Skeletal muscle satellite cell (primary cell): Measurements from ENCODE around the gene NR2F6.
"Not testable (repeated sequence)": the region's sequence is repeated elsewhere in the genome, so short reads cannot be mapped to it uniquely, and the experiment has no call there.

ENCODE experiments used
- H3K27me3 ChIP-seq: 2 replicates; pipeline ENCODE4 v1.7.0; 2013; ENCODE audit warnings: low read length; ENCODE audit not compliant: control insufficient read depth, insufficient read depth
- H3K36me3 ChIP-seq: 2 replicates; pipeline ENCODE4 v1.7.0; 2013; ENCODE audit warnings: mild to moderate bottlenecking, control low read depth, low read length; ENCODE audit not compliant: insufficient read depth
- H3K4me1 ChIP-seq: 2 replicates; pipeline ENCODE4 v1.7.0; 2013; ENCODE audit warnings: low read length; ENCODE audit not compliant: control insufficient read depth, insufficient read depth
- H3K4me2 ChIP-seq: 2 replicates; pipeline ENCODE4 v1.7.0; 2013; ENCODE audit warnings: mild to moderate bottlenecking, low read length
- H3K4me3 ChIP-seq: 2 replicates; pipeline ENCODE4 v1.7.0; 2013; ENCODE audit warnings: low read length
- H3K9ac ChIP-seq: 2 replicates; pipeline ENCODE4 v1.7.0; 2013; ENCODE audit warnings: mild to moderate bottlenecking, low read depth, low read length, moderate library complexity
- H3K9me3 ChIP-seq: replicated peaks from 2 replicates; pipeline ENCODE4 v1.7.0; 2013; ENCODE audit warnings: mild to moderate bottlenecking, control low read depth, low read length

NR2F6 gene

GRCh38 chr19:17281391-17282304 lies 35.9 kb upstream of the NR2F6 start, which contains the start of gene ANKLE1:
Gene ANKLE1, plus strand, starts transcription at chr19:17281901. Its CDS starts 20 bp downstream, at chr19:17281921.
- H3K27me3 ChIP-seq = no peaks in the 10 kb centered on the region
- no peaks in the 10 kb centered on the region for H3K9me3 ChIP-seq
- H3K4me2 ChIP-seq = peak within 1 kb of the TSS; percentile 94
- peaks cover 16% of the 10 kb centered on the region for H3K36me3 ChIP-seq
- peak within 1 kb of the TSS; percentile 67 for H3K4me3 ChIP-seq
- peaks cover 13% of the 10 kb centered on the region for H3K4me1 ChIP-seq
- peak within 1 kb of the TSS; percentile 46 for H3K9ac ChIP-seq

- H3K27me3 ChIP-seq = no peaks in the 10 kb centered on the region
- no peak overlapping the region for H3K4me3 ChIP-seq
- peaks cover 31% of the 10 kb centered on the region for H3K36me3 ChIP-seq
- no peaks in the 10 kb centered on the region for H3K9me3 ChIP-seq
- no peak overlapping the region for H3K4me2 ChIP-seq
- H3K9ac ChIP-seq = no peak overlapping the region
- peaks cover 13% of the 10 kb centered on the region for H3K4me1 ChIP-seq
Observed at GRCh38 chr19:17279436-17279835, 33.7 kb upstream of the NR2F6 start.

- H3K36me3 ChIP-seq = peaks cover 51% of the 10 kb centered on the region
- H3K4me1 ChIP-seq = no peaks in the 10 kb centered on the region
Observed at GRCh38 chr19:17275441-17276175, 29.9 kb upstream of the NR2F6 start.

GRCh38 chr19:17274892-17275291 lies 29.2 kb upstream of the NR2F6 start:
- not testable (repeated sequence) for H3K4me2 ChIP-seq, H3K4me1 ChIP-seq, H3K27me3 ChIP-seq, H3K9me3 ChIP-seq, H3K9ac ChIP-seq, H3K4me3 ChIP-seq
- peaks cover 54% of the 10 kb centered on the region for H3K36me3 ChIP-seq

More at GRCh38 chr19:17275441-17276175, 29.9 kb upstream of the NR2F6 start:
- Histone ChIP-seq H3K4me2 (no peak overlapping the region), H3K9me3 (no peaks in the 10 kb centered on the region), H3K9ac (no peak overlapping the region), H3K27me3 (no peaks in the 10 kb centered on the region), H3K4me3 (no peak overlapping the region)

- peaks cover 22% of the 10 kb centered on the region for H3K36me3 ChIP-seq
- H3K4me1 ChIP-seq = peaks cover 6% of the 10 kb centered on the region
- peak overlapping the region; percentile 89 for H3K4me2 ChIP-seq
- H3K9me3 ChIP-seq = no peaks in the 10 kb centered on the region
- no peaks in the 10 kb centered on the region for H3K27me3 ChIP-seq
- H3K9ac ChIP-seq = peak overlapping the region; percentile 25
- no peak overlapping the region for H3K4me3 ChIP-seq
Observed at GRCh38 chr19:17268754-17269153, 23.0 kb upstream of the NR2F6 start.

GRCh38 chr19:17266975-17267788 lies 21.5 kb upstream of the NR2F6 start, which contains the start of gene BABAM1:
Gene BABAM1, plus strand, starts transcription at chr19:17267443. Its CDS starts 1,364 bp downstream, at chr19:17268807.
- Histone ChIP-seq H3K9ac (peak within 1 kb of the TSS; percentile 87), H3K4me1 (peaks cover 6% of the 10 kb centered on the region), H3K4me2 (peak within 1 kb of the TSS; percentile 89), H3K27me3 (no peaks in the 10 kb centered on the region), H3K9me3 (no peaks in the 10 kb centered on the region), H3K36me3 (peaks cover 17% of the 10 kb centered on the region), H3K4me3 (peak within 1 kb of the TSS; percentile 84)

GRCh38 chr19:17266589-17266974 lies 20.9 kb upstream of the NR2F6 start:
- no peak overlapping the region for H3K4me3 ChIP-seq
- no peaks in the 10 kb centered on the region for H3K27me3 ChIP-seq

GRCh38 chr19:17266026-17266425 lies 20.3 kb upstream of the NR2F6 start:
- Histone ChIP-seq H3K9ac (no peak overlapping the region), H3K9me3 (no peaks in the 10 kb centered on the region), H3K36me3 (peaks cover 8% of the 10 kb centered on the region), H3K4me3 (no peak overlapping the region), H3K4me2 (no peak overlapping the region), H3K27me3 (no peaks in the 10 kb centered on the region), H3K4me1 (peaks cover 6% of the 10 kb centered on the region)

More at GRCh38 chr19:17266589-17266974, 20.9 kb upstream of the NR2F6 start:
- Histone ChIP-seq H3K4me2 (no peak overlapping the region), H3K9ac (no peak overlapping the region), H3K36me3 (peaks cover 14% of the 10 kb centered on the region), H3K4me1 (peaks cover 6% of the 10 kb centered on the region), H3K9me3 (no peaks in the 10 kb centered on the region)

- H3K27me3 ChIP-seq = no peaks in the 10 kb centered on the region
- H3K9ac ChIP-seq = no peak within 1 kb of the TSS
- H3K9me3 ChIP-seq = peaks cover 4% of the 10 kb centered on the region
- H3K4me3 ChIP-seq = no peak within 1 kb of the TSS
- H3K36me3 ChIP-seq = peaks cover 4% of the 10 kb centered on the region
- H3K4me1 ChIP-seq = peaks cover 6% of the 10 kb centered on the region
- H3K4me2 ChIP-seq = no peak within 1 kb of the TSS
Observed at GRCh38 chr19:17264641-17264979, 18.9 kb upstream of the NR2F6 start, which contains the start of gene USHBP1. Gene USHBP1, minus strand, starts transcription at chr19:17264745. Its CDS starts 446 bp downstream, at chr19:17264299.

- H3K4me3 ChIP-seq = no peak overlapping the region
- H3K9ac ChIP-seq = no peak overlapping the region
- H3K27me3 ChIP-seq = no peaks in the 10 kb centered on the region
- peaks cover 10% of the 10 kb centered on the region for H3K9me3 ChIP-seq
- H3K4me1 ChIP-seq = peaks cover 6% of the 10 kb centered on the region
- H3K36me3 ChIP-seq = peaks cover 3% of the 10 kb centered on the region
- H3K4me2 ChIP-seq = no peak overlapping the region
Observed at GRCh38 chr19:17263712-17264640, 18.3 kb upstream of the NR2F6 start.
